SK-N-SH (cell line): ENCODE results near the gene MLEC. TPM values are rescaled to one million over a fixed set of nuclear protein-coding genes. Genes with fewer than 3 reads are reported as not detected.

Experiments used
- CTCF ChIA-PET: fragments of 300-600, 350-600 bp; formaldehyde crosslinking; extraction: SDS; loops from one replicate; lab custom pipeline; 2021; lab: Yijun Ruan, JAX
- POLR2A ChIA-PET: fragments of 350-600 bp; sonication (Branson Sonifier 250); formaldehyde crosslinking; extraction: SDS; loops from one replicate; lab custom pipeline; 2020; ENCODE audit warnings: antibody characterized with exemption, inconsistent platforms; lab: Yijun Ruan, JAX
- DNase-seq: peaks from one replicate; pipeline ENCODE4 v3.0.0; 2012
- H2AFZ ChIP-seq: fragments of 200-600 bp; sonication (generic); 2 replicates; pipeline ENCODE4 v1.8.1; 2016; ENCODE audit warnings: antibody characterized with exemption, mild to moderate bottlenecking, low read depth
- H3F3A ChIP-seq: fragments of 200-600 bp; sonication (generic); replicated peaks from 2 replicates; pipeline ENCODE3; 2016; ENCODE audit warnings: antibody characterized with exemption, mild to moderate bottlenecking; ENCODE audit not compliant: insufficient read depth
- H3K27ac ChIP-seq, 2 experiments: fragments of 200-500 bp in 1 of 2; fragments of 200-600 bp in 1 of 2; sonication (Bioruptor generic) in 1 of 2; sonication (generic), shearing (Covaris generic) in 1 of 2; 2 replicates each; pipeline versions ENCODE4 v1.5.1 to v1.6.1; 2014 to 2016; ENCODE audit warnings: low read depth in 2 of 2, inconsistent platforms in 1 of 2, low read length in 1 of 2, mild to moderate bottlenecking in 1 of 2, mixed read lengths in 1 of 2
- H3K27me3 ChIP-seq: fragments of 200-600 bp; sonication (generic), shearing (Covaris generic); 2 replicates; pipeline ENCODE4 v1.6.1; 2016; ENCODE audit warnings: mixed run types; ENCODE audit not compliant: insufficient read depth
- H3K36me3 ChIP-seq, 2 experiments: fragments of 200-500 bp in 1 of 2; fragments of 200-600 bp in 1 of 2; sonication (Bioruptor generic) in 1 of 2; sonication (generic) in 1 of 2; replicated peaks in 1 of 2; 2 replicates each; pipeline versions ENCODE3 to v1.5.1; 2014 to 2016; ENCODE audit warnings: low read length in 1 of 2, mild to moderate bottlenecking in 1 of 2; ENCODE audit not compliant: insufficient read depth in 2 of 2, control insufficient read depth in 1 of 2
- H3K4me1 ChIP-seq, 2 experiments: fragments of 200-500 bp in 1 of 2; fragments of 200-600 bp in 1 of 2; sonication (Bioruptor generic) in 1 of 2; sonication (generic), shearing (Covaris generic) in 1 of 2; 2 replicates each; pipeline versions ENCODE4 v1.5.1 to v1.6.1; 2014 to 2016; ENCODE audit warnings: low read depth in 1 of 2, low read length in 1 of 2, mixed run types in 1 of 2; ENCODE audit not compliant: insufficient read depth in 2 of 2, control insufficient read depth in 1 of 2
- H3K4me2 ChIP-seq: fragments of 200-600 bp; sonication (generic), shearing (Covaris generic); 2 replicates; pipeline ENCODE4 v1.6.1; 2017; ENCODE audit warnings: mixed run types
- H3K4me3 ChIP-seq, 2 experiments: fragments of 200-500 bp in 1 of 2; fragments of 200-600 bp in 1 of 2; sonication (Bioruptor generic) in 1 of 2; sonication (generic), shearing (Covaris generic) in 1 of 2; 2 replicates each; pipeline versions ENCODE4 v1.5.1 to v1.8.1; 2014 to 2016; ENCODE audit warnings: low read depth in 2 of 2, inconsistent platforms in 1 of 2, low read length in 1 of 2, mild to moderate bottlenecking in 1 of 2, mixed read lengths in 1 of 2, moderate library complexity in 1 of 2
- H3K79me2 ChIP-seq: fragments of 200-600 bp; sonication (generic); 2 replicates; pipeline ENCODE4 v1.8.1; 2017; ENCODE audit warnings: mild to moderate bottlenecking; ENCODE audit not compliant: insufficient read depth
- H3K9ac ChIP-seq: fragments of 200-600 bp; sonication (generic); 2 replicates; pipeline ENCODE4 v1.6.1; 2017; ENCODE audit warnings: mixed run types
- H3K9me2 ChIP-seq: fragments of 200-600 bp; sonication (generic); 2 replicates; pipeline ENCODE4 v1.6.1; 2017; ENCODE audit warnings: mixed run types
- H3K9me3 ChIP-seq: fragments of 200-600 bp; sonication (generic); 2 replicates; pipeline ENCODE4 v1.6.1; 2017; ENCODE audit warnings: mixed run types, mild to moderate bottlenecking, moderate library complexity
- H4K20me1 ChIP-seq: fragments of 200-600 bp; sonication (generic); 2 replicates; pipeline ENCODE4 v1.6.1; 2017; ENCODE audit warnings: mild to moderate bottlenecking, mixed run types; ENCODE audit not compliant: insufficient read depth
- FOSL2 ChIP-seq: IDR thresholded peaks from 2 replicates; pipeline ENCODE4 v1.4.0; 2012; ENCODE audit warnings: low read depth, mild to moderate bottlenecking, moderate library complexity, borderline replicate concordance
- FOXJ3 ChIP-seq: sonication (generic); formaldehyde crosslinking; IDR thresholded peaks from 2 replicates; pipeline ENCODE4 v1.5.1; 2020; ENCODE audit warnings: mild to moderate bottlenecking, missing genetic modification reagents
- FOXM1 ChIP-seq: IDR thresholded peaks from 2 replicates; pipeline ENCODE4 v1.4.0; 2012; ENCODE audit warnings: low read depth, mild to moderate bottlenecking
- GATA2 ChIP-seq: sonication (generic); formaldehyde crosslinking; IDR thresholded peaks from 2 replicates; pipeline ENCODE4 v1.5.0; 2020; ENCODE audit warnings: mild to moderate bottlenecking, missing genetic modification reagents
- JUND ChIP-seq: IDR thresholded peaks from 2 replicates; pipeline ENCODE4 v1.4.0; 2012
- MAX ChIP-seq: IDR thresholded peaks from 2 replicates; pipeline ENCODE4 v1.4.0; 2012; ENCODE audit warnings: low read depth
- MEF2A ChIP-seq: IDR thresholded peaks from 2 replicates; pipeline ENCODE4 v1.4.0; 2012; ENCODE audit warnings: low read depth, borderline replicate concordance
- MXI1 ChIP-seq: IDR thresholded peaks from 2 replicates; pipeline ENCODE4 v1.6.1; 2012; ENCODE audit warnings: mild to moderate bottlenecking, low read depth, low read length, improper control_type of control experiment
- NFIC ChIP-seq: IDR thresholded peaks from 2 replicates; pipeline ENCODE4 v1.4.0; 2012; ENCODE audit warnings: borderline replicate concordance
- NRF1 ChIP-seq: IDR thresholded peaks from 2 replicates; pipeline ENCODE4 v1.6.1; 2012; ENCODE audit warnings: low read depth, mild to moderate bottlenecking, low read length
- PBX3 ChIP-seq: IDR thresholded peaks from 2 replicates; pipeline ENCODE4; 2012
- POLR2AphosphoS5 ChIP-seq: IDR thresholded peaks from 2 replicates; pipeline ENCODE4 v1.6.1; 2012; ENCODE audit warnings: low read depth, low read length
- REST ChIP-seq: IDR thresholded peaks from 2 replicates; pipeline ENCODE4 v1.6.1; 2012; ENCODE audit warnings: mild to moderate bottlenecking, low read depth, low read length, moderate library complexity
- SIN3A ChIP-seq: IDR thresholded peaks from 2 replicates; pipeline ENCODE4 v1.6.1; 2012; ENCODE audit warnings: low read depth, mild to moderate bottlenecking, low read length, moderate library complexity, borderline replicate concordance
- TCF12 ChIP-seq: IDR thresholded peaks from 2 replicates; pipeline ENCODE4 v1.4.0; 2012
- TEAD4 ChIP-seq: IDR thresholded peaks from 2 replicates; pipeline ENCODE4 v1.4.0; 2012; ENCODE audit warnings: mild to moderate bottlenecking, borderline replicate concordance; ENCODE audit not compliant: insufficient read depth
- WGBS: methylation state at CpG from one replicate; pipeline ENCODE4 v1.1.6; 2017; ENCODE audit warnings: low lambda C conversion rate; 5-methylcytosine and 5-hydroxymethylcytosine counted together
- polyA plus RNA-seq, 3 experiments: library from polyadenylated mRNA; depleted of rRNA; stranded (reverse); fragments of >200 nt; gene quantifications; 2 replicates each; pipeline ENCODE4 v1.2.3, GENCODE V29; 2012

Gene MLEC
- polyA plus RNA-seq, 1 of the 3 experiments (the other 2 are of a cell fraction), result 23.4 TPM

DNA sequence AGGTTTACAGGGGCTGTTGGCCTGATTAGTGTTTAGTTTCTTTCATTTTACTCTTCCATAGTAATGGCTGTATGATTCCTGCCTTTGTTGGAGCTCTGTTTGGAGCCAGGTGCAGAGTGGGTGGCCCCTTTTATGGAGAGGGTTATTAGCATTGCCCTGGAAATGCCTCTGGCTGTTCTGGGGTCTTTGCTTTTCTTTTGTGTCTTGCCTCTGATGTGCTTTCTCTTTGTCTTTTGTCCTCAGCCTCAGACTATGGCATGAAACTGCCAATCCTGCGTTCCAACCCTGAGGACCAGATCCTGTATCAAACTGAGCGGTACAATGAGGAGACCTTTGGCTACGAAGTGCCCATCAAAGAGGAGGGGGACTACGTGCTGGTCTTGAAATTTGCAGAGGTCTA, 6.9 kb downstream of the MLEC start (continued):
- no peak for TF ChIP-seq REST
- TF ChIP-seq TCF12, result no peak
- TF ChIP-seq PBX3, result no peak
- TF ChIP-seq JUND, result no peak
- no peak for TF ChIP-seq POLR2AphosphoS5
- no peak for TF ChIP-seq FOXM1
- TF ChIP-seq GATA2 (CRISPR knock-in tag), result no peak

- no peak for DNase-seq
- Histone ChIP-seq H3F3A (no peaks in the 10 kb centered on the region), H3K36me3 (peaks cover 24 to 77% of the 10 kb centered on the region in 2 experiments), H3K4me3 (no peak overlapping the region), H3K79me2 (peaks cover 25% of the 10 kb centered on the region), H4K20me1 (peaks cover 21% of the 10 kb centered on the region), H3K9me2 (no peaks in the 10 kb centered on the region), H2AFZ (no peak overlapping the region), H3K9me3 (no peaks in the 10 kb centered on the region), H3K4me2 (no peak overlapping the region), H3K9ac (no peak overlapping the region), H3K27me3 (no peaks in the 10 kb centered on the region), H3K4me1 (peaks cover 0 to 2% of the 10 kb centered on the region in 2 experiments; a peak in 1 of 4 replicates), H3K27ac (no peak overlapping the region)
- ChIA-PET POLR2A (no interaction called here), CTCF (no interaction called here)
- 86% methylated on average over 6 of the region's 6 CpGs for WGBS
- no peak for TF ChIP-seq SIN3A
- TF ChIP-seq NFIC, result no peak
- no peak for TF ChIP-seq MEF2A
- TF ChIP-seq FOXJ3, result no peak
- no peak for TF ChIP-seq NRF1
- no peak for TF ChIP-seq MAX
- no peak for TF ChIP-seq FOSL2
- no peak for TF ChIP-seq TEAD4
- TF ChIP-seq MXI1, result no peak
These were observed 9.7 kb downstream of the MLEC start for GRCh38 chr12:120696626-120697025.
